OCI-LY7 (cell line): Measurements from ENCODE around the gene LSAMP. TPM values are rescaled to one million over a fixed set of nuclear protein-coding genes. Genes with fewer than 3 reads are reported as not detected.

ENCODE experiments used
- BruUV-seq: library from RNA; stranded (reverse); fragments of 400-500 nt; replicated peaks from 2 replicates; lab custom pipeline; 2021; lab: Mats Ljungman, UMichigan
- CTCF ChIA-PET: fragments of 300-600 bp; sonication (Branson Sonifier 250); formaldehyde crosslinking; loops from one replicate; lab custom pipeline; 2022; ENCODE audit warnings: antibody characterized with exemption; ENCODE audit not compliant: unreplicated experiment; lab: Charles Lee
- POLR2A ChIA-PET: fragments of 300-600 bp; sonication (Branson Sonifier 250); formaldehyde crosslinking; loops from one replicate; lab custom pipeline; 2022; ENCODE audit warnings: antibody characterized with exemption; lab: Charles Lee
- DNase-seq: peaks from one replicate; pipeline ENCODE4 v3.0.0-alpha.2; 2015; ENCODE audit warnings: low spot score
- H2AFZ ChIP-seq: fragments of 200-600 bp; sonication (generic), shearing (Covaris generic); 2 replicates; pipeline ENCODE4 v1.6.1; 2014; ENCODE audit warnings: mild to moderate bottlenecking, antibody characterized with exemption, low read length, moderate library complexity
- H3K27ac ChIP-seq: fragments of 200-600 bp; sonication (generic); 2 replicates; pipeline ENCODE4 v1.5.1; 2014; ENCODE audit warnings: mixed run types, low read depth, mild to moderate bottlenecking, moderate library complexity, low read length, inconsistent platforms; ENCODE audit not compliant: poor library complexity, severe bottlenecking
- H3K36me3 ChIP-seq: fragments of 200-600 bp; sonication (generic); 2 replicates; pipeline ENCODE4 v1.6.1; 2014; ENCODE audit warnings: mild to moderate bottlenecking, antibody characterized with exemption, low read length, moderate library complexity, mixed read lengths; ENCODE audit not compliant: insufficient read depth
- H3K4me1 ChIP-seq: fragments of 200-600 bp; sonication (generic); 2 replicates; pipeline ENCODE4 v1.5.1; 2014; ENCODE audit warnings: mild to moderate bottlenecking, low read length; ENCODE audit not compliant: insufficient read depth, poor library complexity, severe bottlenecking
- H3K4me2 ChIP-seq: fragments of 200-600 bp; sonication (generic); 2 replicates; pipeline ENCODE4 v1.6.1; 2014; ENCODE audit warnings: mild to moderate bottlenecking, low read length
- H3K4me3 ChIP-seq: fragments of 200-600 bp; sonication (generic); 2 replicates; pipeline ENCODE4 v1.5.1; 2014; ENCODE audit warnings: mild to moderate bottlenecking, low read depth, low read length; ENCODE audit not compliant: poor library complexity, severe bottlenecking
- H3K79me2 ChIP-seq: fragments of 200-600 bp; sonication (generic); 2 replicates; pipeline ENCODE4 v1.6.1; 2016; ENCODE audit warnings: low read depth, mild to moderate bottlenecking, low read length, moderate library complexity, mixed read lengths; ENCODE audit not compliant: insufficient read depth
- H3K9me2 ChIP-seq: fragments of 200-600 bp; sonication (generic); 2 replicates; pipeline ENCODE4 v1.6.1; 2016; ENCODE audit warnings: mild to moderate bottlenecking, low read length, mixed read lengths; ENCODE audit not compliant: insufficient read depth
- H3K9me3 ChIP-seq: fragments of 200-600 bp; sonication (generic); 2 replicates; pipeline ENCODE4 v1.6.1; 2014; ENCODE audit warnings: mild to moderate bottlenecking, mixed run types, low read length, mixed read lengths
- H4K20me1 ChIP-seq: fragments of 200-600 bp; sonication (generic); 2 replicates; pipeline ENCODE4 v1.6.1; 2014; ENCODE audit warnings: mild to moderate bottlenecking, antibody characterized with exemption, low read length, moderate library complexity, mixed read lengths; ENCODE audit not compliant: insufficient read depth
- EZH2phosphoT487 ChIP-seq: fragments of 200-600 bp; sonication (generic); IDR thresholded peaks from 2 replicates; pipeline ENCODE4 v1.6.1; 2018; ENCODE audit warnings: low read depth, borderline replicate concordance, mild to moderate bottlenecking, mixed run types, antibody characterized with exemption, low read length, moderate library complexity, mixed read lengths
- intact Hi-C: fragments of 100-400 bp; cut with micrococcal nuclease; formaldehyde crosslinking; loops from one replicate; pipeline ENCODE4 v1.10.0; 2022; ENCODE audit not compliant: unreplicated experiment
- total RNA-seq, 2 experiments: library from RNA; depleted of rRNA in 1 of 2; stranded (reverse); fragments of >200 nt in 1 of 2; shearing (Covaris generic) in 1 of 2; gene quantifications; 2 replicates each; pipeline ENCODE4 v1.2.3, GENCODE V29; 2014 to 2022
- TF ChIP-seq, protein P1 (sequence below): fragments of 200-600 bp; sonication (generic); conservative IDR thresholded peaks from 2 replicates; pipeline ENCODE4 v1.5.1; 2014; ENCODE audit warnings: mild to moderate bottlenecking, antibody characterized with exemption, low read length, moderate library complexity, mixed read lengths

LSAMP gene
- total RNA-seq, 2 experiments from 2014 or later, result 1.4 TPM; not detected in 1

DNA sequence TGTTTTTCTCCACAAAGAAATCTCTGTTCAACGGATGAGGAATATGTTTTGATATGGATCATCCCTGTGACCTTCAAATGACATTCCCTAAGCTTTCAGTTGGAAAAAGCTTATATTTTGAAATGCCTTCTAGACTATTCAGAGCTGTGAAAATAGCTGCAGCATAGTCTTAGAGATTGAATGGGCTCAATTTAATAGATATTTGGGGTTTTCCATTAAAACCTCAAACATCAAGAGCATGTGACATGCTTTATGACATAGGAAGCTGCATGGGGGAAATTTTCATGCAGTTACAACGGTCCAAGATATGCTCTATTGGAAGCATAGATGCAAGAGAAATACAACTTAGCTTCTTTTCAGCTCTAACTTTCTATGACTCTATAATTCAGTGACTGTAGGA, 102.8 kb downstream of the LSAMP start:
- no peak overlapping the region for H3K4me2 ChIP-seq
- ChIA-PET POLR2A (interaction anchor here (0.6 kb wide), 1 partner anchor 166 kb away, joined by 3 read pairs; no protein-coding TSS in a partner anchor), CTCF (no interaction called here)
- no peak overlapping the region for H3K27ac ChIP-seq
- no peaks in the 10 kb centered on the region for H3K36me3 ChIP-seq
- no TSS peak for BruUV-seq
- H4K20me1 ChIP-seq, result no peaks in the 10 kb centered on the region
- no peaks in the 10 kb centered on the region for H3K79me2 ChIP-seq
- H3K9me2 ChIP-seq, result no peaks in the 10 kb centered on the region
- H3K9me3 ChIP-seq, result no peaks in the 10 kb centered on the region
- H2AFZ ChIP-seq, result no peak overlapping the region
- no peaks in the 10 kb centered on the region for H3K4me1 ChIP-seq
- DNase-seq, result no peak
- no peak for TF ChIP-seq EZH2phosphoT487
- TF ChIP-seq, protein P1, sequence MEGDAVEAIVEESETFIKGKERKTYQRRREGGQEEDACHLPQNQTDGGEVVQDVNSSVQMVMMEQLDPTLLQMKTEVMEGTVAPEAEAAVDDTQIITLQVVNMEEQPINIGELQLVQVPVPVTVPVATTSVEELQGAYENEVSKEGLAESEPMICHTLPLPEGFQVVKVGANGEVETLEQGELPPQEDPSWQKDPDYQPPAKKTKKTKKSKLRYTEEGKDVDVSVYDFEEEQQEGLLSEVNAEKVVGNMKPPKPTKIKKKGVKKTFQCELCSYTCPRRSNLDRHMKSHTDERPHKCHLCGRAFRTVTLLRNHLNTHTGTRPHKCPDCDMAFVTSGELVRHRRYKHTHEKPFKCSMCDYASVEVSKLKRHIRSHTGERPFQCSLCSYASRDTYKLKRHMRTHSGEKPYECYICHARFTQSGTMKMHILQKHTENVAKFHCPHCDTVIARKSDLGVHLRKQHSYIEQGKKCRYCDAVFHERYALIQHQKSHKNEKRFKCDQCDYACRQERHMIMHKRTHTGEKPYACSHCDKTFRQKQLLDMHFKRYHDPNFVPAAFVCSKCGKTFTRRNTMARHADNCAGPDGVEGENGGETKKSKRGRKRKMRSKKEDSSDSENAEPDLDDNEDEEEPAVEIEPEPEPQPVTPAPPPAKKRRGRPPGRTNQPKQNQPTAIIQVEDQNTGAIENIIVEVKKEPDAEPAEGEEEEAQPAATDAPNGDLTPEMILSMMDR, result no peak
- intact Hi-C loops, result no loop called here
- H3K4me3 ChIP-seq, result no peak overlapping the region

GRCh38 chr3:116341899-116342298, 103.4 kb downstream of the LSAMP start:
- no peak for TF ChIP-seq EZH2phosphoT487
- TF ChIP-seq, protein P1, result no peak
- Histone ChIP-seq H3K4me2 (no peak overlapping the region), H3K79me2 (no peaks in the 10 kb centered on the region), H3K36me3 (no peaks in the 10 kb centered on the region), H3K4me3 (no peak overlapping the region), H3K9me3 (no peaks in the 10 kb centered on the region), H3K4me1 (no peaks in the 10 kb centered on the region), H2AFZ (no peak overlapping the region), H4K20me1 (no peaks in the 10 kb centered on the region), H3K27ac (no peak overlapping the region), H3K9me2 (no peaks in the 10 kb centered on the region)
- no peak for DNase-seq
- CTCF ChIA-PET, result no interaction called here
- POLR2A ChIA-PET, result interaction anchor here (0.6 kb wide), 1 partner anchor 385 kb away, joined by 3 read pairs; no protein-coding TSS in a partner anchor
- no TSS peak for BruUV-seq
- intact Hi-C loops, result no loop called here

GRCh38 chr3:116341381-116341780, 103.9 kb downstream of the LSAMP start:
- BruUV-seq, result no TSS peak
- no peak overlapping the region for H3K4me3 ChIP-seq
- H3K27ac ChIP-seq, result no peak overlapping the region
- no peaks in the 10 kb centered on the region for H3K79me2 ChIP-seq
- no peaks in the 10 kb centered on the region for H3K9me2 ChIP-seq
- no peak overlapping the region for H3K4me2 ChIP-seq
- no peaks in the 10 kb centered on the region for H4K20me1 ChIP-seq
- ChIA-PET CTCF (no interaction called here), POLR2A (interaction anchor here (0.6 kb wide), 1 partner anchor 385 kb away, joined by 3 read pairs; no protein-coding TSS in a partner anchor)
- intact Hi-C loops, result no loop called here
- no peaks in the 10 kb centered on the region for H3K36me3 ChIP-seq
- H2AFZ ChIP-seq, result no peak overlapping the region
- no peak for DNase-seq
- TF ChIP-seq, protein P1, result no peak
- no peak for TF ChIP-seq EZH2phosphoT487
- H3K4me1 ChIP-seq, result no peaks in the 10 kb centered on the region
- H3K9me3 ChIP-seq, result no peaks in the 10 kb centered on the region
